GM12892 (cell line): ENCODE data around the gene DPYD.

Experiments used
- DNase-seq: peaks from one replicate; pipeline ENCODE4 v3.0.0; 2011; ENCODE audit not compliant: insufficient read length
- FAIRE-seq: peaks from 2 replicates; lab custom pipeline; 2011; peaks lifted over from hg19 to GRCh38; lab: Jason Lieb, UNC
- POLR2A ChIP-seq: IDR thresholded peaks from 2 replicates; pipeline ENCODE4 v1.6.1; 2011; ENCODE audit warnings: low read depth, low read length, control low read depth
- POLR2AphosphoS5 ChIP-seq: IDR thresholded peaks from 2 replicates; pipeline ENCODE4 v1.6.1; 2011; ENCODE audit warnings: low read depth, low read length, control low read depth
- TAF1 ChIP-seq: IDR thresholded peaks from 2 replicates; pipeline ENCODE4 v1.6.1; 2011; ENCODE audit warnings: low read depth, mild to moderate bottlenecking, control low read depth, low read length, borderline replicate concordance

Gene DPYD

GRCh38 chr1:97120806-97121205 lies 800.0 kb downstream of the DPYD start:
- DNase-seq, result no peak
- TF ChIP-seq POLR2A, result no peak
- no peak for TF ChIP-seq POLR2AphosphoS5
- TF ChIP-seq TAF1, result no peak

GRCh38 chr1:97119260-97120158 lies 801.3 kb downstream of the DPYD start:
- DNase-seq (no peak), FAIRE-seq (no peak)
- no peak for TF ChIP-seq TAF1
- no peak for TF ChIP-seq POLR2A
- TF ChIP-seq POLR2AphosphoS5, result no peak

More at GRCh38 chr1:97120806-97121205, 800.0 kb downstream of the DPYD start:
- no peak for FAIRE-seq

GRCh38 chr1:97114842-97115241 lies 806.0 kb downstream of the DPYD start:
- no peak for DNase-seq
- TF ChIP-seq POLR2A (no peak), TAF1 (no peak), POLR2AphosphoS5 (no peak)
- no peak for FAIRE-seq

- TF ChIP-seq POLR2AphosphoS5, result no peak
- no peak for TF ChIP-seq TAF1
- no peak for TF ChIP-seq POLR2A
- DNase-seq, result no peak
- no peak for FAIRE-seq
These were observed 808.4 kb downstream of the DPYD start for GRCh38 chr1:97112442-97112841.

- TF ChIP-seq TAF1, result no peak
- TF ChIP-seq POLR2AphosphoS5, result no peak
- TF ChIP-seq POLR2A, result no peak
- FAIRE-seq (no peak), DNase-seq (no peak)
These were observed 812.7 kb downstream of the DPYD start for GRCh38 chr1:97108179-97108578.

GRCh38 chr1:97105531-97105930 lies 815.3 kb downstream of the DPYD start:
- DNase-seq (no peak), FAIRE-seq (no peak)
- TF ChIP-seq POLR2AphosphoS5, result no peak
- TF ChIP-seq TAF1, result no peak
- TF ChIP-seq POLR2A, result no peak

GRCh38 chr1:97101509-97101908 lies 819.3 kb downstream of the DPYD start:
- no peak for FAIRE-seq
- DNase-seq, result no peak
- no peak for TF ChIP-seq TAF1
- TF ChIP-seq POLR2AphosphoS5, result no peak
- TF ChIP-seq POLR2A, result no peak

GRCh38 chr1:97097404-97097925 lies 823.4 kb downstream of the DPYD start:
- peak; percentile 44 for FAIRE-seq
- TF ChIP-seq TAF1 (no peak), POLR2A (no peak), POLR2AphosphoS5 (no peak)

GRCh38 chr1:97095764-97096163 lies 825.1 kb downstream of the DPYD start:
- FAIRE-seq, result no peak
- TF ChIP-seq POLR2AphosphoS5, result no peak
- TF ChIP-seq TAF1, result no peak
- TF ChIP-seq POLR2A, result no peak

More at GRCh38 chr1:97097404-97097925, 823.4 kb downstream of the DPYD start:
- no peak for DNase-seq

GRCh38 chr1:97094247-97094972 lies 826.4 kb downstream of the DPYD start:
- DNase-seq (no peak), FAIRE-seq (no peak)
- TF ChIP-seq POLR2AphosphoS5 (no peak), POLR2A (no peak), TAF1 (no peak)

More at GRCh38 chr1:97095764-97096163, 825.1 kb downstream of the DPYD start:
- no peak for DNase-seq

- TF ChIP-seq POLR2A (no peak), TAF1 (no peak), POLR2AphosphoS5 (no peak)
- no peak for FAIRE-seq
- no peak for DNase-seq
These were observed 827.1 kb downstream of the DPYD start for GRCh38 chr1:97093741-97094140.
